GM19099 (cell line): ENCODE measurements around the gene SLC35G3.

ENCODE experiments used
- POLR2A ChIP-seq: IDR thresholded peaks from 3 replicates; pipeline ENCODE4 v1.6.1; 2011; ENCODE audit warnings: low read depth; ENCODE audit not compliant: insufficient read length; ENCODE audit errors: extremely low read depth

Gene SLC35G3

DNA sequence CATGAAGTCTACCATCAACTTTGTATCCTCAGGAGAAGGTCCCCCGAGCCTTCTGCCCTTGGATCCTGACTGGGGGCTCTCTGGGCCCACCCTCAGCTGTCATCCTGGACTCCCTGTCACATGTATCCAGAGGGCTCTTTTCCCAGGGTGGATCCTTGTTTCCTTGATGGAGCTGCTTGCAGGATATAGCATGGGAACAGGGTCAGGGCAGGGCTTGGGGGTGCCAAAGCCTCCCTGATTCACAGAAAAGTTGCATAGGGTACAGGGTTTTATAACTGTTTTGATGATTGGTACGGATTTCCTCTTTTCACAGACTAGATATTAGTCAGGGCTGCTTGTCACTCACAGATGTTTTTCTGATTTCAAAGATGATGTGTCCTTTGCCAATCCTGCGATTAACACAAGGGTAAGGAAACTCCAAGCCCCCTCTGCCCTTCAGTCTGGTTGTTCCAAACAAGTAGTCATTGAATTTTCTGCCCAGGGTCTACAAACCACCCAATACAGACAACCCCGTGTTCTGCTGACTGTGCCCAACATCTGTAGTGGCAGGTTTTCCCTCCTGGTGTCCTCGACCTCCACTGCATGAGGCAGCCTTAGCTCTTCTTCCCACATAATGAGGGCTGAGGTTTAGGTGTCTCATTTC is 20.6 kb upstream of the SLC35G3 start:
- TF ChIP-seq POLR2A = no peak

DNA sequence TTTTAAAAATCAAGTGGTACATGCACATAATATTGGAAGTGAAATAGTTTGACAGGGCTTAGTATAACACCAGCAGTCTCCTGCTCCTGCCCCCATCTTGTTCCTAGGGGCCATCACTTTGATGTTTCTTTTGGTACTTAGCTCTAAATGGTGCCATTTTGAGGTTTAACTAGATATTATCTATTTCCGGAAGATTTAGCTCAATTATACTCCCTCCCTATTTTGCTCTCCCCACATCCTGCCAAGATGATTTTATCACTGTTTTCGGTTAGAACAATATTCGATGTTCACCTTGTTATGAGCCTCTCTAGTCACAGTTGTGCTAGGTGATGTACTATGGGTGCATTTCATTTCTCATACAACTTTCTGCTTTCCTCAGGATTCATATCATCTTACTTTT is 20.0 kb upstream of the SLC35G3 start:
- no peak for TF ChIP-seq POLR2A

DNA sequence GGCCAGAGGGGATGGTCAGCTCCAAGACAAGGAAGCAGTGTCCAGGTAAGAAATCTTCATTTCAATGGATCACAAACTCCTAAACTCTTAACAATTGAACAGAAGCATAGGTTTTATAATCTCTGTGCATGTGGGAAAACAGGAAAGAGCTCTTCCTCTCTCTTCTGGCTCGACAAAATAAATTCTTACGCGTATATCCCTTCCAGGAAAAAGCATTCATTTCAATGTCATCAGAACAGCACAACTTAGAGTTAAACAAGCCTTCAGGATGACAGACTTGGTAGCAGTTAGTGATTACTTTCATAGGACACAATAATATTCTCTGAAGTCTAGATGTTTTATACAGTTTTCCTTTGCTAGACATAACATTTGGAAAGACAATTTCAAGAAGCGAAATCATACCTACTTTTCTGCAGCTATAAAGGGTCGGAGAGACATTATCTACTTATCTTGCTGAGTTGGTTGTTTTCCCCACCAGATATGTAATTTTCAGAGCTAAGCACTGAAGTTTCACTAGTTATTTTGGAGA is 19.3 kb upstream of the SLC35G3 start:
- TF ChIP-seq POLR2A = no peak

DNA sequence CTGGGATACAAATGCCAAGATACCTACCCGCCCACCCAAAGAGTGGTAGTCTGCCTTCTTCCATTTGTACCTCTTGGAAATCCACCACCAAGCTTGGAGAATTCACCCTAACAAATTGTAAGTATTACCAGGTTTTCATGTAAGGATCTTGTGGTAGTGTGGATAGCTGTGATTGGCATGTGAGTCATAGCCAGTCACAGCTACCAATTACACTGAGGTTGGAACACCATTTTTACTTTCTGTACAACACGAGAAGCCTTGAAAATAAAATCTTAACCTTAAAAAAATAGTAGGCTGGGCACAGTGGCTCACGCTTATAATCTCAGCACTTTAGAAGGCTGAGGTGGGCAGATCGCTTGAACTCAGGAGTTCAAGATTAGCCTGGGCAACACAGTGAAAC is 18.5 kb upstream of the SLC35G3 start:
- no peak for TF ChIP-seq POLR2A

DNA sequence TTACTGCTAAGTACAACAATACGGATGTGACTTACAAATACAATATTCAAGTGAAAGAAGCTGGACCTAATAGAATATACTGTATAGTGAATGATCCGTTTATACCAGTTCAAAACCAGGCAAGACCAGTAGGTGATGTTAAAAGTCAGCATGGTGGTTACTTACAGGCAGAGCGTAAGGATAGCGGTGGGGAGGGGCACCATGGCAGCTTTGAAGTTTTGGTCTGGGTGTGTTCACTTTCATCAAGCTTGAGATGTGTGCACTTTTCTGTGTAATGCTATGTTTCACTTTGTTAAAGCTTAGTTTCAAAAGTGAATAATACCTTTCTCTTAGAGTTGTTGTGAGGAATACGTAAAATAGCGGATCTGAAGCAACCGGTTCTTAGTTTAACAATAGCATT is 16.5 kb upstream of the SLC35G3 start:
- no peak for TF ChIP-seq POLR2A

DNA sequence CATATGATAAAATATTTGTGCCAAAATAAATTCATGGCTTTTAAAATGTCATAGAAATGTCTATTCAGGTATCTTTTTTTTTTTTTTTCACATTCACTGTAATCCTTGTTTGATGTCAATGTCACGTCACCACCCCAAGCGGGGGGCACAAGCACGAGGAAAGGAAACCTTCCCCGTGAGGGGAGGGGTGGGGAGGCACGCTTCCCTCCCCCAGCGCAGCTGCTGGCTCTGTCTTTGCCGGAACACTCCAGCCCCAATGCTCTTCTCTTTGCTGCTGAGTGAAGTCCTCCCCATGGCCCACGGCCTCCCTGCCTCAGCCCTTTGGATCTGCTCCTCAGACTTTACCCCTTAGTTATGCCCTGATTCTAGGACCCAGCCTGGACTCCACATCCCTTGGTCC is 1.5 kb downstream of the SLC35G3 start:
- no peak for TF ChIP-seq POLR2A

DNA sequence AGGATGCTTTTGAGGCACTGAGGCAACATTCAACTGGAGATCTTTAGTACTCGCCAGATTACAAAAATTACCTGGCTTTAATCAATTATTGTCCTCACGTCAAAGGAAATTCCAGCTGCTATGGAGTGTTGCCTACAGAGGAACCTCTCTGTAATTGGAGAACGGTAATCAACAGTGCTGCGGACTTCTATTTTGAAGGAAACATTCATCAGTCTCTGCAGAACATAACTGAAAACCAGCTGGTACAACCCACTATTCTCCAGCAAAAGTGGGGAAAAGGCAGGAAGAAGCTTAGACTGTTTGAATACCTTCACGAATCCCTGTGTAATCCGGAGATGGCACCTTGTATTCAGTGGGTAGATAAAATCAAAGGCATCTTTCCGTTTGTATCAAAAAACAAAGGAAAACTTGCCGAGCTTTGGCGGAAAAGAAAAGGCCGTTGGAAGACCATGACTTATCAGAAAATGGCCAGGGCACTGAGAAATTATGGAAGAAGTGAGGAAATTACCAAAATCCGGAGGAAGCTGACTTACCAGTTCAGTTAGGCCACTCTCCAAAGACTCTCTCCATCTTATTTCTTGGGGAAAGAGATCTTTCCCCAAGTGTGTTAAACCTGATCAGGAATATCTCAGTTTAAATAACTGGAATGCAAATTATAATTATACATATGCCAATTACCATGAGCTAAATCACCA is 3.0 kb downstream of the SLC35G3 start:
- TF ChIP-seq POLR2A = no peak

DNA sequence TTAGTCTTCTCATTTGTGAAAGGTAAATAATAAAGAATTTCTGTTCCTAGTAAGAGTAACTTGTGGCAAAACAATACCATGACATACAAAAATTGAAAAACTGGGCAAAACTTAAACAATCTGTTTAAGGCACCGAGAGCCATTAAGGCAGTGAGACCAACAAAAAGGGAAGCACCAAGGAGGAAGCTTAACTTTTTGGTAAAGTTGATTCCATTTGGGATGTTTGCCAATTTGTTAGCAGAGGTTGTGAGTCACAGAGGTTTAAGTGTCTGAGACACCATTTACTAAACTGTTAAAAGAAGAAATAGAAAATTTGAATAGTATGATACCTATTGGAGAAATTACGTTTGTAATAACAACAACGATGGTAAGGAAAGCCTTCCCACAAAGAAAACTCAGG is 4.9 kb downstream of the SLC35G3 start:
- no peak for TF ChIP-seq POLR2A

DNA sequence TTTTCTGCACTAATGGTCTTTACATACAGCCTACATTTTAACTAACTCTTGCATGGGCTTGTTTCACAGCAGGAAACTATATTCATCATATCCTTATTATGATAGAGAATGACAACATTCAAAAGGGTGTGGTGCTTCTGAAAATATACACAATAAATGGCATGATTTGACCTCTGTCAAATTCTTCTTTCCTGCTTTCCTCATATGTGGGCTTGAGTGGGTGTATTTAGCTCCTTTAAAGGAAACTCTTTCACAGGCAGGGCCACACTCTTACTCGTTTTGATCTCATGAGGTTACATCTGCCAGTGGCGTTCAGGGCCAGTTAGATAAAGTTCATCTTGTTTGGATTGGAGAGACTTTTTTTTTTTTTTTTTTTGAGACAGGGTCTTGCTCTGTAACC is 6.1 kb downstream of the SLC35G3 start:
- no peak for TF ChIP-seq POLR2A

DNA sequence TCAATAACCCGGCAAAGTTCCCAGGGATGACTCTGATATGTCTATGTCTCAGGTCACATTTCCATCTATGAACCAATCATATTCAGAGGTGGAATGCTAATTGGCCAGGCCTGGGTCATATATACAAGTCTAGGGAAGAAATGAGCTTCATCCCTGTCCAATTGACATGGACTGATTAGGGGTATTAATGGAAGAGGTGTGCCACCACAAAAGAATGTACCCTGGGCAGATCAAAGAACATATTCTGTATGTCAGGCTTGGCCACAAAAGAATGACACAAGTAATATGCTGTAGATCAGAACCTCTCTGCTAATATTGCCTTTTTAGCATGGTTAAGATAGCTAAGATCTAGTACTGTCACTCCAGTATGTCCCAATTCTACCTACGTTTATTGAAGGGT is 6.7 kb downstream of the SLC35G3 start:
- no peak for TF ChIP-seq POLR2A

DNA sequence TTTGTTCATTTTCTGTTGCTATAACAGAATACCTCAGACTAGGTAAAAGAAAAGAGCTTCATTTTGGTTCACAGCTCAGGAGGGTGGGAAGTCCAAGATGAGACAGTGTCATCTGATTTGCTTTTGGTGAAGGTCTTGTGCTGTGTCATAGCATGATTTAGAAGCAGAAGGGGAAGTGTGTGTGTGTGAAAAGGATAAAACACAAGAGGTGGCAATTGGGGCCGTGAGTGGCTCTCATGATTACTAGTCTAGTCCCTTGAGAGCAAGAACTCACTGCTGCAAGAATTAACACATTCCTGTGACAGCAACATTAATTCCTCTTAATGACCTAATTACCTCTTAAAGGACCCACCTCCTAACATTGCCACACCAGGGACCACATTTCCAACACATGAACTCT is 8.3 kb downstream of the SLC35G3 start:
- TF ChIP-seq POLR2A = no peak

DNA sequence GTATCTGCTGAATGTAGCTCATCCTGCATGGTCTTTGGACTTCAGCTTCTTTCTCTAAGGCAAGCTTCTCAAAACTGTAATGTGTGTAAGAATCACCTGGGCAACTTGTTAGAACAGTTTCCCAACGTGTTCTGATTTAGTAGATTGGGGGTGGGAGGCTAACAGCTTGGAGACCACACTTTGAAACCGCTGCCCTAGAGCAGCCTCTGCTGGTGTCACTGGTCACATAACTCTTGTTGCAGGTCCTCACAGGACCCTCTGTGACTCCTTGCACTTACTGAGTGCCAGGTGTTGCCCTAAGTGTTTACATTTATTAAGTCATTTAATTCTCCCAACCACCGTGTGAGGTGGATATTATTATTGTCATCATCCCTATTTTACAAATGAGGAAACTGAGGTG is 9.9 kb downstream of the SLC35G3 start:
- no peak for TF ChIP-seq POLR2A

DNA sequence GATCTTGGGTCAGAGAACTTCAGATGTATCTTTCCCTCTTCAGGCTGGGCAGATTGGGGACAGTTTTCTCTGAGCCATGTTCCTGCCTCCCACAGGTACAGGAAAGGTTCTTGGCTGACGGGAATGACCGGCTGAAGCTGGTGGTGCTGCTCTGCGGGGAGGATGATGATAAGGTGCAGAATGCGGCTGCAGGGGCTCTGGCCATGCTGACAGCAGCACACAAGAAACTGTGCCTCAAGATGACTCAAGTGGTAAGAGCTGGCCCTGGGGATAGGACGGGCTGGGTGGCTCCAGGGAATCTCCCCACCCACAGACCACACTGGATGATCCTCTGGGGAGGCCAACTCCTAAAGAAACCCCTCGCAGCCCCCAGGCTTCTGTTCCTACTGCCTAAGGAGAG is 10.9 kb downstream of the SLC35G3 start:
- TF ChIP-seq POLR2A = no peak

DNA sequence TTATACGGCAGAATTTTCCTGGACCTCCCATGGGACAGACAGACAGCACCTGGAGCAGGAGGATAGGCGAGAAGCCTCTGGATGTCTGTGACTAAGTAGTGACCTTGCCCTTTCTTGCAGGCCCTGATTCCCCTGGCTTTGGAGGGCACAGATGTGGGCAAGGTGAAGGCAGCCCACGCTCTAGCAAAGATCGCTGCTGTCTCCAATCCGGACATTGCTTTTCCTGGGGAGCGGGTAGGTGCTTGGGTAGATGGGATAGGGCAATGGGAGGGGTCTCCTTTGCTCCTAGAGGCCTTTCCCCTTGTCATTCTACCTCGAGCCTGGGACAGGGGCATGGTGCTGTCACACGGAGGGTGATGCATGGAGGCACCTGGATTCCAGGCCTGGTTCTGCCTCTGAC is 17.3 kb downstream of the SLC35G3 start:
- no peak for TF ChIP-seq POLR2A

DNA sequence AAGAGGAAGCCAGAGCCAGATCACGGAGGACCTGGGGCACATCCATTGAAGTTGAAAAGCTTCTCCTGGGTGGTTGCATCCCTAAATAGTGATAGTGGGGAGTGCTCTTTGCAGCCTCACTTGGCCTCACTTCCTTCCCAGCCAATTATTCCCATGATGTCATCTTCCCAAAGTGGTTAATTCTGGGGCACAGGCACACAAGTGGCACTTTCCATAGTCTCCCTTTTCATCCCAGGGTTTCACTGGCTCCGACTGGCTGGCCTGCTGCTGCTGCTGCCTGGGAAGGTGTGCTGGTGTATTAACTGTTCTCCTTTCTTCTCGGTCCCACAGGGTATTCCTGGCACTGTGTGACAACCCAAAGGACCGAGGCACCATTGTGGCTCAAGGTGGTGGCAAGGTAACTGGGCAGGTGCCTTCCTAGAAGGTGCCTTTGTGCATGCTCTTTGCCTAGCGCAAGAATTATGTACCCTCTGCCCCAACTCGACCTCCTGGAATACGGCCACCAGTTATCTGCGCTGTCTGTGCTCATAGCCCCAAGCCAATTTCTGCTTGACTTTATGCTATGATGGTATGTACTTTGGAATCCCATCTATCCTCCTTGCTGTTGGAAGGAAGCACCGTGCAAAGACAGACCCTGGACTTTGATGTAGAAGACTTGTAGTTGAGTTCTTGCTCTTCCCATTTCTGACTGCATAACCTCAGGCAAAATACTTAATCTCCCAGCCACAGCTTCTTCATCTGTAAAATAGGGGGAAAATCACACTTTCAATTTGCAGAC is 18.4 kb downstream of the SLC35G3 start:
- no peak for TF ChIP-seq POLR2A

DNA sequence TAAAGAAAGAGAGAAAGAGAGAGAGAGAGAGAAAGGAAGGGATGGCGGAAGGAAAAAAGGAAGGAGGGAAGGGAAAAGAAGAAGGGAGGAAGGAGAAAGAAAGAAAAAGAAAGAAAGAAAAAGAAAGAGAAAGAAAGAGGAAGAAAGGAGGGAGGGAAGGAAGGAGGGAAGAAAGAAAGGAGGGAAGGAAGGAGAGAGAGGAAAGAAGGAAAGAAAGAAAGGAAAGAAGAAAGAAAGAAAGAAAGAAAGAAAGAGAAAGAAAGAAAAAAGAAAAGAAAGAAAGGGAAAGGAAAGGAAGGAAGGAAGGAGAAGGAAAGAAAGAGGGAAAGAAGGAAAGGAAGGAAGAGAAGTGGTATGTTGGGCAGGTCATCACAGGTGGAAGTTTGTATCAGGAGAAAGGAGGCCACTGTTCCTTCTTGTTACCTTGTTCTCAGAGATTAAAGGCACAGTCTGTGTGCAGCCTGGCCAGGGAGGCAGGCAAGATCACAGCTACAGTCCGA is 19.3 kb downstream of the SLC35G3 start:
- TF ChIP-seq POLR2A = no peak

DNA sequence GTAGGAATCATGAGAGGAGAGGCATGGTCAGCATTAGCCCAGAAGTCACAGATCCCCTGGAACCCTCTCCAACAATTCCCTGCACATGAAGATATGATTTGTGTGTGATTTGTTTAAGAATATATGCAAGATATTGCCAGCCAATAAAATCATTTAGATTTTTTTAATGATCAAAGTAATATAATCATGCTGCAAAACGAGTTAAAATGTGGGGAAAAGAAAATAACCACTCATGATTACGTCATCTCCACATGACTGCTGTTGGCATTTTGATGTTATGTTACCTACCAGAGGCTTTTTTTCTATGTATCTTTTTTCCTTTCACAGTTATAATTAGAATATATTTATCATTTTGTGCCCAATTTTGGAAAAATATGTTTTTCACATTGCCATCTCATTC is 22.4 kb downstream of the SLC35G3 start:
- no peak for TF ChIP-seq POLR2A
